Thoracic aorta (tissue), 2 donors: ENCODE measurements around the gene DAAM2. TPM values are rescaled to one million over a fixed set of nuclear protein-coding genes. Genes with fewer than 3 reads are reported as not detected.

Experiments
- ATAC-seq: fragments of 150-250 bp; one replicate; pipeline ENCODE4 v1.8.0; 2017; ENCODE audit warnings: low read depth; ENCODE audit not compliant: insufficient number of reproducible peaks, low FRiP score
- DNase-seq: peaks from one replicate; pipeline ENCODE4 v3.0.0-alpha.2; 2020; ENCODE audit warnings: low spot score
- H3K27ac ChIP-seq, 2 donors: fragments of 200-600 bp; sonication (generic); 1 replicate in 1 of 2; 2 replicates in 1 of 2; pipeline ENCODE4 v1.5.1; 2016; ENCODE audit warnings: mild to moderate bottlenecking in 2 of 2, moderate library complexity in 2 of 2
- H3K27me3 ChIP-seq: fragments of 200-600 bp; sonication (generic); replicated peaks from 2 replicates; pipeline ENCODE4 v1.6.0; 2016; ENCODE audit warnings: mild to moderate bottlenecking; ENCODE audit not compliant: insufficient read depth
- H3K36me3 ChIP-seq: fragments of 200-600 bp; sonication (generic); one replicate; pipeline ENCODE4 v1.5.1; 2016
- H3K4me1 ChIP-seq, 2 donors: fragments of 200-600 bp; sonication (generic); 1 replicate in 1 of 2; 2 replicates in 1 of 2; pipeline versions ENCODE4 v1.5.1 to v1.6.0; 2016; ENCODE audit warnings: low read depth in 2 of 2, mild to moderate bottlenecking in 1 of 2; ENCODE audit not compliant: control insufficient read depth in 1 of 2
- H3K4me3 ChIP-seq: fragments of 200-600 bp; sonication (generic); 2 replicates; pipeline ENCODE4 v1.5.1; 2016; ENCODE audit warnings: mild to moderate bottlenecking
- H3K9me3 ChIP-seq: fragments of 200-600 bp; sonication (generic); 2 replicates; pipeline ENCODE4 v1.5.1; 2016
- CTCF ChIP-seq: fragments of 200-600 bp; sonication (generic); IDR thresholded peaks from one replicate; pipeline ENCODE4 v1.5.1; 2019; ENCODE audit warnings: antibody characterized with exemption
- total RNA-seq, 2 donors: library from RNA; depleted of rRNA; stranded (reverse); fragments of >200 nt; gene quantifications; one replicate each; pipeline versions ENCODE4 v1.1.0 to v1.2.3, GENCODE V29; 2016

DAAM2 gene
- 10 to 100 TPM; 61.5 to 71.5 TPM for total RNA-seq

GRCh38 chr6:39791850-39792539 is at the start of gene DAAM2:
TSS of gene DAAM2 (plus strand) at chr6:39792376. CDS start at chr6:39856303, 63,927 bp downstream.
- no peaks in the 10 kb centered on the region for H3K36me3 ChIP-seq
- peaks cover 14 to 46% of the 10 kb centered on the region in 2 donors for H3K4me1 ChIP-seq
- no peaks in the 10 kb centered on the region for H3K27me3 ChIP-seq
- no peaks in the 10 kb centered on the region for H3K9me3 ChIP-seq
- H3K27ac ChIP-seq: peak within 1 kb of the TSS; percentile 77 to 81
- H3K4me3 ChIP-seq: peak within 1 kb of the TSS; percentile 79
- ATAC-seq (peak; percentile 51), DNase-seq (no peak)
- no peak for TF ChIP-seq CTCF

GRCh38 chr6:39746795-39747194 is 45.4 kb upstream of the DAAM2 start:
- no peak for DNase-seq
- H3K36me3 ChIP-seq: no peaks in the 10 kb centered on the region
- no peak overlapping the region for H3K4me3 ChIP-seq
- H3K27ac ChIP-seq: no peak overlapping the region
- no peaks in the 10 kb centered on the region for H3K27me3 ChIP-seq
- no peaks in the 10 kb centered on the region for H3K9me3 ChIP-seq
- H3K4me1 ChIP-seq: no peaks in the 10 kb centered on the region
- ATAC-seq: no peak
- no peak for TF ChIP-seq CTCF

GRCh38 chr6:39752835-39753724 is 39.1 kb upstream of the DAAM2 start:
- DNase-seq: no peak
- no peak overlapping the region for H3K4me3 ChIP-seq
- peaks cover 8 to 28% of the 10 kb centered on the region in 2 donors for H3K4me1 ChIP-seq
- no peaks in the 10 kb centered on the region for H3K36me3 ChIP-seq
- no peaks in the 10 kb centered on the region for H3K27me3 ChIP-seq
- ATAC-seq: no peak
- H3K9me3 ChIP-seq: no peaks in the 10 kb centered on the region
- H3K27ac ChIP-seq: peak overlapping the region; percentile 14 to 65
- no peak for TF ChIP-seq CTCF

- DNase-seq (no peak), ATAC-seq (peak; percentile 65)
Observed at GRCh38 chr6:39753725-39754045, 38.5 kb upstream of the DAAM2 start.

More at GRCh38 chr6:39753725-39754045, 38.5 kb upstream of the DAAM2 start:
- Histone ChIP-seq H3K4me3 (no peak overlapping the region), H3K27ac (peak overlapping the region; percentile 14 to 65), H3K4me1 (peaks cover 8 to 28% of the 10 kb centered on the region in 2 donors), H3K9me3 (no peaks in the 10 kb centered on the region), H3K27me3 (no peaks in the 10 kb centered on the region), H3K36me3 (no peaks in the 10 kb centered on the region)
- no peak for TF ChIP-seq CTCF
